NT2/D1 (cell line): ENCODE data around the gene ZKSCAN4.

ENCODE experiments used
- DNase-seq: peaks from one replicate; pipeline ENCODE4 v3.0.0-alpha.2; 2011; ENCODE audit warnings: low read depth, low spot score
- H3K27me3 ChIP-seq: 2 replicates; pipeline ENCODE4 v1.6.0; 2011; ENCODE audit warnings: mild to moderate bottlenecking; ENCODE audit not compliant: insufficient read length, insufficient read depth
- H3K36me3 ChIP-seq: 2 replicates; pipeline ENCODE4 v1.6.1; 2011; ENCODE audit warnings: mild to moderate bottlenecking, low read length, mixed read lengths; ENCODE audit not compliant: insufficient read depth, insufficient read length
- H3K4me1 ChIP-seq: 2 replicates; pipeline ENCODE4 v1.5.1; 2011; ENCODE audit not compliant: insufficient read depth, insufficient read length
- H3K4me3 ChIP-seq: 2 replicates; pipeline ENCODE4 v1.5.1; 2011; ENCODE audit warnings: low read depth; ENCODE audit not compliant: insufficient read length
- H3K9ac ChIP-seq: 2 replicates; pipeline ENCODE4 v1.6.0; 2011; ENCODE audit warnings: low read depth; ENCODE audit not compliant: insufficient read length
- H3K9me3 ChIP-seq: 2 replicates; pipeline ENCODE4 v1.5.1; 2011; ENCODE audit warnings: mild to moderate bottlenecking, low read length; ENCODE audit not compliant: insufficient read depth
- SUZ12 ChIP-seq: IDR thresholded peaks from 2 replicates; pipeline ENCODE4 v1.6.1; 2011; ENCODE audit not compliant: insufficient read length, insufficient read depth; ENCODE audit errors: extremely low read depth
- YY1 ChIP-seq: IDR thresholded peaks from 2 replicates; pipeline ENCODE4 v1.6.1; 2011; ENCODE audit not compliant: insufficient read length, insufficient read depth
- ZNF274 ChIP-seq: IDR thresholded peaks from 2 replicates; pipeline ENCODE4 v1.6.1; 2011; ENCODE audit warnings: mild to moderate bottlenecking, low read depth, low read length

Gene ZKSCAN4

DNA sequence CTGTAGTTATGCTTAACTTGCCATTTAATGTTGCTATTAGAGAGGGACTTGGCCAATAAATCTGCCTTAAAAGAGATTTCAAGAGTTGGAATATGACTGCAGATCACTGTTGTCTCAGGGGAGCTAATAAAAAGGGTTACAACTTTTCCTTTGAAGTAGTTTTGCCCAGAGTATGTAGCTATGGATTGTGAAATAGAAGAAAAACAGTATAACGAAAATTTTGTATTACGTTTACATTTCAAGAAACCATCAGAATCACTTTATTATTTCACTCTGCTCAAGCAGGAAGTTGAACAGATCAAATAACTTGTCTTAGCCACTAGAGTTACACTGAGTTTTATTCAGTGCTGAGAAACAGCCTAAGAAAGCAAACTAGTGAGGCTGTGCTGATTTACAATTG, 11.9 kb upstream of the ZKSCAN4 start:
- H3K9me3 ChIP-seq: no peaks in the 10 kb centered on the region
- no peaks in the 10 kb centered on the region for H3K36me3 ChIP-seq
- no peak overlapping the region for H3K9ac ChIP-seq
- no peaks in the 10 kb centered on the region for H3K4me1 ChIP-seq
- H3K4me3 ChIP-seq: no peak overlapping the region
- no peak for DNase-seq
- H3K27me3 ChIP-seq: no peaks in the 10 kb centered on the region
- TF ChIP-seq SUZ12: no peak
- TF ChIP-seq ZNF274: no peak
- TF ChIP-seq YY1: no peak

DNA sequence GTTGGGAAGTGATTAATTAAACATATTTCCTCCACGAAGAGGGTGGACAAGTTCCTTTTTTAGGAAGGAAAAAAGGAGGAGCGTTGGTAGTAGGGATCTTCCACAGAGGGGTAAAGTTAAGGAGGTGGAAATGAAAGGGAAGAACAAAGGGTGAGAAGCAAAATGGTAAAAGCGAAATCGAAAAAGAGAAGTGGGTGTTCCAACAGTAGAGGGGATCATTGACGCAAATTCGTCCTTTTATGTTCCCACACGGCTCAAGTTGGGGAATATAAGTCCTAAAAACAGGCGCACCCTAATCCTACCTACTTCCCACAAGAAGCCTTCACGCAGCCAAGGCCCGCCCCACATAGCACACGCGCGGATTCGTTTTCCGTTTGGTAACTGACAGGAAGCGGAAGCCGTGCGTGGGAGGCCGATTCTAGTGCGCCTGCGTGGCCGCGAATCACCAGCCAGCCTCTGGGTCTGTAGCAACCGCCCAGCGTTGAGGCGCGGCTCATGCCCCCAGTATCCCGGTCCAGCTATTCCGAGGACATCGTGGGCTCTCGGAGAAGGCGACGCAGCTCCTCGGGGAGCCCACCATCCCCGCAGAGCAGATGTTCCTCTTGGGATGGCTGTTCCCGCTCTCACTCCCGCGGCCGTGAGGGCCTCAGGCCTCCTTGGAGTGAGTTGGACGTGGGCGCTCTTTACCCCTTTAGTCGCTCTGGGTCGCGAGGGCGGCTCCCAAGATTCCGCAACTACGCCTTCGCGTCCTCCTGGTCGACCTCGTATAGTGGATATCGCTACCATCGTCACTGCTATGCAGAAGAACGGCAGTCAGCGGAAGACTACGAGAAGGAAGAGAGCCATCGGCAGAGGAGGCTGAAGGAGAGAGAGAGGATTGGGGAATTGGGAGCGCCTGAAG, 7.1 kb upstream of the ZKSCAN4 start, which contains the start of gene NKAPL:
NKAPL (plus strand) TSS at position 421 of the 901 bp plus-strand sequence; CDS start at position 496, 75 bp downstream.
- Histone ChIP-seq H3K9ac (no peak within 1 kb of the TSS), H3K27me3 (no peaks in the 10 kb centered on the region), H3K36me3 (no peaks in the 10 kb centered on the region), H3K4me3 (no peak within 1 kb of the TSS), H3K9me3 (no peaks in the 10 kb centered on the region), H3K4me1 (no peaks in the 10 kb centered on the region)
- TF ChIP-seq YY1: no peak
- no peak for TF ChIP-seq ZNF274
- no peak for TF ChIP-seq SUZ12
- no peak for DNase-seq

DNA sequence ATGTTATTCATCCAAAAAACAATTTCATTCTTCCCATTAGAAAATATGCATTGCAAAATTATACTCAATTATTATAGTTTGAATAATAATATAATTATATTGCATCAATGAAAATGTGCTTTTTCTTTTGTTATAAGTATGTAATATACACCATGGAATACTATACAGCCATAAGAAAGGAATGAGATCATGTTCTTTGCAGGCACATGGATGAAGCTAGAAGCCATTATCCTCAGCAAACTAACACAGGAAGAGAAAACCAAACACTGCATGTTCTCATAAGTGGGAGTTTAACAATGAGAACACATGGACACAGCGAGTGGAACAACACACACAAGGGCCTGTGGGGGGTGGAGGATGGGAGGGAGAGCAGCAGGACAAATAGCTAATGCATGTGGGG, 5.0 kb upstream of the ZKSCAN4 start:
- Histone ChIP-seq H3K4me3 (no peak overlapping the region), H3K27me3 (no peaks in the 10 kb centered on the region), H3K9ac (no peak overlapping the region), H3K36me3 (no peaks in the 10 kb centered on the region), H3K9me3 (no peaks in the 10 kb centered on the region), H3K4me1 (no peaks in the 10 kb centered on the region)
- no peak for DNase-seq
- TF ChIP-seq SUZ12 (no peak), ZNF274 (no peak), YY1 (no peak)

DNA sequence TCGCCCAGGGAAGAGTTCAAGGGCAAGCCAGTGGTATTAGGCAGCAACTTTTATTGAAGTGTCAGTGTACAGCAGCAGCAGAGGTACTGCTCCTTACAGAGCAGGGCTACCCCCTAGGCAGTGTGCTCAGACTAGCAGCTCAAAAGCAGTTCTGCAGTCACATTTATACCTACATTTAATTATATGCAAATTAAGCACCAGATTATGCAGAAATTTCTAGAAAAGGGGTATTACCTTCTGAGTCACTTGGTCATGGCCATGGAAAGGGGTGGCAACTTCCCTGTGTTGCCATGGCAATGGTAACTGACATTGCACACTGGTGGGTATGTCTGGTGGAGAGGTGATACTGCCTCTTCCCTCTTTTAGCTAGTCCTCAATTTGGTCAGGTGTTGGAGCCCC, 2.1 kb upstream of the ZKSCAN4 start:
- DNase-seq: no peak
- Histone ChIP-seq H3K27me3 (no peaks in the 10 kb centered on the region), H3K9ac (no peak overlapping the region), H3K9me3 (no peaks in the 10 kb centered on the region), H3K4me1 (no peaks in the 10 kb centered on the region), H3K36me3 (peaks cover 7% of the 10 kb centered on the region), H3K4me3 (no peak overlapping the region)
- TF ChIP-seq ZNF274 (no peak), SUZ12 (no peak), YY1 (no peak)

DNA sequence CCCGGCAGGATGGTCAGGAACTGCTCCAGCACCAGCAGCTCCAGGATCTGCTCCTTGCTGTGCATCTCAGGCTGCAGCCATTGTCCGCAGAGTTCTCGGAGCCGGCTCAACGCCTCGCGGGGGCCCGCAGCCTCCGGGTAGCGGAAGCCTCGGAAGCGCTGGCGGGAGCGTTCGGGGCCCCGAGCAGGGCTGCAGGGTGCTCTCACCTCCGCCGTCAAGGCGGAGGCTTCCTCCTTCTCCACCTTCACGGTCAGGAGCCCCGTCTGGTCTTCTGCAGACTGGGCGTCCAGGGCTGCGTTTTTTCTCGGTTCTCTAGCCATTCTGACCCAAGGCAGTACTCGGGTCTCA, 434 bp downstream of the ZKSCAN4 start:
- peaks cover 21% of the 10 kb centered on the region for H3K36me3 ChIP-seq
- DNase-seq: no peak
- H3K27me3 ChIP-seq: no peaks in the 10 kb centered on the region
- H3K4me1 ChIP-seq: no peaks in the 10 kb centered on the region
- H3K9ac ChIP-seq: peak overlapping the region; percentile 84
- peak overlapping the region; percentile 81 for H3K4me3 ChIP-seq
- H3K9me3 ChIP-seq: no peaks in the 10 kb centered on the region
- TF ChIP-seq SUZ12 (no peak), YY1 (no peak), ZNF274 (no peak)

DNA sequence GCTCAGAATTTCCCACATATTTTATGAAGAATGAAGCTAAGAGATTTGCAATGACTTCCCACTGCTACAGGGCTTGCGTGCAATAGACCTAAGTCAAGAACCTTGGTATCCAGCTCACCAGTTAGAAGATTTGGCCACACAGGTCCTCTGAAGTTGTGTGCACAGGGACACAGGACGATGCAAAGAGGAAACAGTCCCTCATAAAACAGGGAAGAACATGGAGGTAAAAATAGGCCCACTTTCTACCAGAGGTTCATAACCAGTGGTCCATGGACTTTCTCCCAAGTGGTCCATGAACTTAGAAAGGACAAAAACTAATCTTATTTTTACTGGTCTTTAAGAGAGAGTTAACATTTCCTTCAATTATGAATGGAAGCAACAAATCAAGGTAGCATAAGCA, 1.3 kb downstream of the ZKSCAN4 start:
- Histone ChIP-seq H3K36me3 (peaks cover 30% of the 10 kb centered on the region), H3K9me3 (no peaks in the 10 kb centered on the region), H3K9ac (no peak overlapping the region), H3K27me3 (no peaks in the 10 kb centered on the region), H3K4me3 (peak overlapping the region; percentile 81), H3K4me1 (no peaks in the 10 kb centered on the region)
- no peak for TF ChIP-seq SUZ12
- no peak for TF ChIP-seq YY1
- no peak for TF ChIP-seq ZNF274
- no peak for DNase-seq

DNA sequence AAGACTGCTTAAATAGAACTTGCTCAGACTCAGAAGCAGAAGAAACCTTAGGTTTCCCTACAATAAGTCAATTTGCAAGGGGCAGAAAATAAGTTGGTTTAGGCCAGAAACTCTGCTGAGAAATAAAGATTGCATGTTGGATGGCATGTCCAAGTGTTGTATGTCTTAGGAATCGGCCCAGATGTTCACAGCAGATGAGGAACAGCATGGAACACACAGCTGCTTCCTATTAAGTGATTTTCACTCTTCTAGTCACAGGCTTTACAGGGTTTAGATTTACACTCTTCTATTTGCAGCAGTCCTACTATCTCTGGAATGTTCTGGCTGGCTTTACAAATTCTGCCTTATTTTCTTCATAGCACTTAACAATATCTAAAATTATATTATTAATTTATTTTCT, 3.2 kb downstream of the ZKSCAN4 start:
- H3K36me3 ChIP-seq: peaks cover 47% of the 10 kb centered on the region

More for the DNA sequence above, 3.2 kb downstream of the ZKSCAN4 start:
- Histone ChIP-seq H3K4me3 (no peak overlapping the region), H3K9ac (no peak overlapping the region), H3K4me1 (no peaks in the 10 kb centered on the region), H3K9me3 (no peaks in the 10 kb centered on the region), H3K27me3 (no peaks in the 10 kb centered on the region)
- no peak for DNase-seq
- TF ChIP-seq ZNF274: no peak
- no peak for TF ChIP-seq SUZ12
- TF ChIP-seq YY1: no peak
